Erythroblast (primary cell): ENCODE data around the gene CCDC80.

Experiments
- GATA1 ChIP-seq: IDR thresholded peaks from 2 replicates; pipeline ENCODE4 v1.6.1; 2011; ENCODE audit warnings: low read depth, mild to moderate bottlenecking, control low read depth, low read length, moderate library complexity
- POLR2A ChIP-seq: IDR thresholded peaks from 2 replicates; pipeline ENCODE4 v1.6.1; 2011; ENCODE audit warnings: mild to moderate bottlenecking, low read length

DNA sequence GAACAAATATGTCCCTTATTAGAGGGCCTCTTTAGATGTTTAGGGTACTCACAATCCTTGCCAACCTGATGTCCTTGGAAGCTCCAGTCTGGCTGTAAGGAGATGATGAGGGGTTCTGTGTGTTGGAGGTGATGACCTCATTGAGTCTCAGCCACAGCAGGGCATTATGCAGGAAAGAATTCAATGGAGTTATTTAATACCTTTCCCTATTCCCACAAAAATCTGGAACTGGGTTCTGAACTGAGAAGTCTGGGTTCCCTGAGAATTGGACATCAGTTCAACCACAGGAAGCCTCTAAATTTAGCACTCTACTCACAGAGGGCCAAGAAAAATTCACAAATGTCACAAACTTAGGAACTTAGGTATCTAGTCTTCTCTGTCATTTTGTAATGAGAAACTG lies 42.2 kb downstream of the CCDC80 start:
- TF ChIP-seq POLR2A, result no peak
- no peak for TF ChIP-seq GATA1
